IPS-18c (cell line): Measurements from ENCODE around the gene ZDHHC11.
"Not testable (repeated sequence)": the region's sequence is repeated elsewhere in the genome, so short reads cannot be mapped to it uniquely, and the experiment has no call there.

Source experiments
- H3K4me3 ChIP-seq: 2 replicates; pipeline ENCODE4 v1.7.0; 2013; ENCODE audit warnings: low read depth, mild to moderate bottlenecking, low read length, moderate library complexity; ENCODE audit not compliant: insufficient read depth
- H3K9me3 ChIP-seq: one replicate; pipeline ENCODE4 v1.6.1; 2013; ENCODE audit warnings: mild to moderate bottlenecking, low read length, moderate library complexity; ENCODE audit not compliant: control insufficient read depth, insufficient read depth

ZDHHC11 gene

GRCh38 chr5:840118-840973, 10.4 kb downstream of the ZDHHC11 start:
- H3K4me3 ChIP-seq, H3K9me3 ChIP-seq: not testable (repeated sequence)

- not testable (repeated sequence) for H3K9me3 ChIP-seq
These were observed 12.3 kb downstream of the ZDHHC11 start for GRCh38 chr5:838431-838851.

GRCh38 chr5:837621-838121, 13.1 kb downstream of the ZDHHC11 start:
- H3K9me3 ChIP-seq, H3K4me3 ChIP-seq: not testable (repeated sequence)

More at GRCh38 chr5:838431-838851, 12.3 kb downstream of the ZDHHC11 start:
- not testable (repeated sequence) for H3K4me3 ChIP-seq

- not testable (repeated sequence) for H3K4me3 ChIP-seq, H3K9me3 ChIP-seq
These were observed 14.7 kb downstream of the ZDHHC11 start for GRCh38 chr5:835933-836612.

- not testable (repeated sequence) for H3K4me3 ChIP-seq, H3K9me3 ChIP-seq
These were observed 16.8 kb downstream of the ZDHHC11 start for GRCh38 chr5:834013-834412.

GRCh38 chr5:828194-828593, 22.6 kb downstream of the ZDHHC11 start:
- not testable (repeated sequence) for H3K9me3 ChIP-seq, H3K4me3 ChIP-seq

GRCh38 chr5:825544-825943, 25.2 kb downstream of the ZDHHC11 start:
- not testable (repeated sequence) for H3K9me3 ChIP-seq, H3K4me3 ChIP-seq

- H3K4me3 ChIP-seq, result no peak overlapping the region
These were observed 29.3 kb downstream of the ZDHHC11 start for GRCh38 chr5:821504-821903.

GRCh38 chr5:820245-820644, 30.5 kb downstream of the ZDHHC11 start:
- no peak overlapping the region for H3K4me3 ChIP-seq
- H3K9me3 ChIP-seq, result no peaks in the 10 kb centered on the region

More at GRCh38 chr5:821504-821903, 29.3 kb downstream of the ZDHHC11 start:
- no peaks in the 10 kb centered on the region for H3K9me3 ChIP-seq

GRCh38 chr5:819078-819477, 31.7 kb downstream of the ZDHHC11 start:
- H3K9me3 ChIP-seq, result no peaks in the 10 kb centered on the region

GRCh38 chr5:816176-816575, 34.6 kb downstream of the ZDHHC11 start:
- Histone ChIP-seq H3K9me3 (no peaks in the 10 kb centered on the region), H3K4me3 (no peak overlapping the region)

More at GRCh38 chr5:819078-819477, 31.7 kb downstream of the ZDHHC11 start:
- H3K4me3 ChIP-seq, result no peak overlapping the region

GRCh38 chr5:815449-815848, 35.3 kb downstream of the ZDHHC11 start:
- Histone ChIP-seq H3K9me3 (no peaks in the 10 kb centered on the region), H3K4me3 (no peak overlapping the region)

GRCh38 chr5:813575-813974, 37.2 kb downstream of the ZDHHC11 start:
- H3K9me3 ChIP-seq, H3K4me3 ChIP-seq: not testable (repeated sequence)

GRCh38 chr5:811384-811783, 39.4 kb downstream of the ZDHHC11 start:
- H3K4me3 ChIP-seq, H3K9me3 ChIP-seq: not testable (repeated sequence)

GRCh38 chr5:807719-808514, 42.9 kb downstream of the ZDHHC11 start:
- not testable (repeated sequence) for H3K9me3 ChIP-seq, H3K4me3 ChIP-seq

- no peak overlapping the region for H3K4me3 ChIP-seq
- no peaks in the 10 kb centered on the region for H3K9me3 ChIP-seq
These were observed 49.3 kb downstream of the ZDHHC11 start for GRCh38 chr5:801472-801871.

GRCh38 chr5:801055-801454, 49.7 kb downstream of the ZDHHC11 start:
- not testable (repeated sequence) for H3K4me3 ChIP-seq, H3K9me3 ChIP-seq
